ENCODE measurements around the gene RTL10. TPM values are rescaled to one million over a fixed set of nuclear protein-coding genes. Genes with fewer than 3 reads are reported as not detected.
A peak's percentile ranks its signal among the peaks of the same experiment; 100 is the strongest.

The RTL10 gene
- total RNA-seq, 1 donor from 2014 or later, result 21.4 TPM

GRCh38 chr22:19824926-19825339 lies 29.7 kb downstream of the RTL10 start:
- H3K4me1 ChIP-seq, result no peaks in the 10 kb centered on the region
- DNase-seq (ENCODE audit: extremely low spot score in 2 of 2), result peak in 1 of 2 donors; percentile 70
- no peaks in the 10 kb centered on the region for H3K27me3 ChIP-seq
- no peak overlapping the region for H3K4me3 ChIP-seq
- no peaks in the 10 kb centered on the region for H3K9me3 ChIP-seq
- intact Hi-C loops (cut with DNase I), result no loop called here
- H3K27ac ChIP-seq, result no peak overlapping the region
- no peak for TF ChIP-seq POLR2AphosphoS5 (IDR thresholded peaks at IDR 0.05; ENCODE audit: insufficient read depth in 1 of 2, low read depth in 1 of 2)
- TF ChIP-seq POLR2A (IDR thresholded peaks at IDR 0.05), result no peak
- TF ChIP-seq CTCF (IDR thresholded peaks at IDR 0.05), result no peak
- no peaks in the 10 kb centered on the region for H3K36me3 ChIP-seq

GRCh38 chr22:19824212-19824925 lies 30.3 kb downstream of the RTL10 start:
- Histone ChIP-seq H3K27me3 (no peaks in the 10 kb centered on the region), H3K36me3 (no peaks in the 10 kb centered on the region), H3K27ac (no peak overlapping the region), H3K9me3 (no peaks in the 10 kb centered on the region), H3K4me3 (no peak overlapping the region), H3K4me1 (no peaks in the 10 kb centered on the region)
- intact Hi-C loops (cut with DNase I), result no loop called here
- peak in 1 of 2 donors; percentile 90 for DNase-seq (ENCODE audit: extremely low spot score in 2 of 2)
- TF ChIP-seq POLR2AphosphoS5 (IDR thresholded peaks at IDR 0.05; ENCODE audit: insufficient read depth in 1 of 2, low read depth in 1 of 2) (no peak), POLR2A (IDR thresholded peaks at IDR 0.05) (no peak)

GRCh38 chr22:19823902-19824211 lies 30.8 kb downstream of the RTL10 start:
- no peaks in the 10 kb centered on the region for H3K36me3 ChIP-seq
- TF ChIP-seq CTCF (IDR thresholded peaks at IDR 0.05), result no peak
- TF ChIP-seq POLR2AphosphoS5 (IDR thresholded peaks at IDR 0.05; ENCODE audit: insufficient read depth in 1 of 2, low read depth in 1 of 2), result peak in 1 of 2 donors; percentile 9
- no peaks in the 10 kb centered on the region for H3K4me1 ChIP-seq
- DNase-seq (ENCODE audit: extremely low spot score in 2 of 2), result no peak
- no peaks in the 10 kb centered on the region for H3K27me3 ChIP-seq
- no peak overlapping the region for H3K4me3 ChIP-seq
- no peak overlapping the region for H3K27ac ChIP-seq
- no peaks in the 10 kb centered on the region for H3K9me3 ChIP-seq
- intact Hi-C loops (cut with DNase I), result no loop called here

GRCh38 chr22:19823191-19823901 lies 31.3 kb downstream of the RTL10 start:
- Histone ChIP-seq H3K27ac (no peak overlapping the region), H3K9me3 (no peaks in the 10 kb centered on the region), H3K36me3 (no peaks in the 10 kb centered on the region), H3K4me1 (no peaks in the 10 kb centered on the region), H3K27me3 (no peaks in the 10 kb centered on the region), H3K4me3 (no peak overlapping the region)
- DNase-seq (ENCODE audit: extremely low spot score in 2 of 2), result peak in 1 of 2 donors; percentile 55
- intact Hi-C loops (cut with DNase I), result no loop called here
- TF ChIP-seq CTCF (IDR thresholded peaks at IDR 0.05), result no peak
- TF ChIP-seq POLR2A (IDR thresholded peaks at IDR 0.05), result no peak
- TF ChIP-seq POLR2AphosphoS5 (IDR thresholded peaks at IDR 0.05; ENCODE audit: insufficient read depth in 1 of 2, low read depth in 1 of 2), result no peak

GRCh38 chr22:19822301-19823117 lies 32.2 kb downstream of the RTL10 start:
- Histone ChIP-seq H3K4me3 (no peak overlapping the region), H3K36me3 (no peaks in the 10 kb centered on the region), H3K27ac (no peak overlapping the region), H3K4me1 (no peaks in the 10 kb centered on the region), H3K27me3 (no peaks in the 10 kb centered on the region), H3K9me3 (no peaks in the 10 kb centered on the region)
- peak in 1 of 2 donors; percentile 82 for DNase-seq (ENCODE audit: extremely low spot score in 2 of 2)
- intact Hi-C loops (cut with DNase I), result no loop called here
- TF ChIP-seq POLR2A (IDR thresholded peaks at IDR 0.05) (no peak), CTCF (IDR thresholded peaks at IDR 0.05) (no peak), POLR2AphosphoS5 (IDR thresholded peaks at IDR 0.05; ENCODE audit: insufficient read depth in 1 of 2, low read depth in 1 of 2) (no peak)
